ENCODE data around the gene OPN1MW3. TPM values are rescaled to one million over a fixed set of nuclear protein-coding genes. Genes with fewer than 3 reads are reported as not detected.
"Not testable (repeated sequence)": the region's sequence is repeated elsewhere in the genome, so short reads cannot be mapped to it uniquely, and the experiment has no call there.

The OPN1MW3 gene
- total RNA-seq, 1 donor from 2014 or later: not detected

DNA sequence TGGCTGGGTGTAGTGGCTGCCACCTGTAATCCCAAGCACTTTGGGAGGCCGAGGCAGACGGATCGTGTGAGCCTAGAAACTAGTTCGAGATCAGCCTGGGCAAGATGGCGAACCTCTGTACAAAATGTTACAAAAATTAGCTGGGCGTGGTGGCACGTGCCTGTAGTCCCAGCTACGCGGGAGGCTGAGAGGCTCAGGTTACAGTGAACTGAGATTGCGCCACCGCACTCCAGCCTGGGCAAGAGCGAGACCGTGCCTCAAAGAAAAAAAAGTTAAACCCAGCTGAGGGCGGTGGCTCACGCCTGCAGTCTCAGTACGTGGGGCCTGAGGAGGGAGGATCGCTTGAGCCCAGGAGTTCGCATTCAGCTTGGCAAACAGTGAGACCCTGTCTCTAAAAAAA lies 39.3 kb downstream of the OPN1MW3 start:
- no peaks in the 10 kb centered on the region for H3K27me3 ChIP-seq
- intact Hi-C loops (cut with DNase I): no loop called here
- H3K27ac ChIP-seq: no peak overlapping the region
- no peaks in the 10 kb centered on the region for H3K4me1 ChIP-seq
- H3K36me3 ChIP-seq: no peaks in the 10 kb centered on the region
- TF ChIP-seq, protein P1, sequence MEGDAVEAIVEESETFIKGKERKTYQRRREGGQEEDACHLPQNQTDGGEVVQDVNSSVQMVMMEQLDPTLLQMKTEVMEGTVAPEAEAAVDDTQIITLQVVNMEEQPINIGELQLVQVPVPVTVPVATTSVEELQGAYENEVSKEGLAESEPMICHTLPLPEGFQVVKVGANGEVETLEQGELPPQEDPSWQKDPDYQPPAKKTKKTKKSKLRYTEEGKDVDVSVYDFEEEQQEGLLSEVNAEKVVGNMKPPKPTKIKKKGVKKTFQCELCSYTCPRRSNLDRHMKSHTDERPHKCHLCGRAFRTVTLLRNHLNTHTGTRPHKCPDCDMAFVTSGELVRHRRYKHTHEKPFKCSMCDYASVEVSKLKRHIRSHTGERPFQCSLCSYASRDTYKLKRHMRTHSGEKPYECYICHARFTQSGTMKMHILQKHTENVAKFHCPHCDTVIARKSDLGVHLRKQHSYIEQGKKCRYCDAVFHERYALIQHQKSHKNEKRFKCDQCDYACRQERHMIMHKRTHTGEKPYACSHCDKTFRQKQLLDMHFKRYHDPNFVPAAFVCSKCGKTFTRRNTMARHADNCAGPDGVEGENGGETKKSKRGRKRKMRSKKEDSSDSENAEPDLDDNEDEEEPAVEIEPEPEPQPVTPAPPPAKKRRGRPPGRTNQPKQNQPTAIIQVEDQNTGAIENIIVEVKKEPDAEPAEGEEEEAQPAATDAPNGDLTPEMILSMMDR (IDR thresholded peaks at IDR 0.05): no peak
- TF ChIP-seq POLR2AphosphoS5 (IDR thresholded peaks at IDR 0.05; ENCODE audit: insufficient read depth in 1 of 2, low read depth in 1 of 2) (no peak), POLR2A (IDR thresholded peaks at IDR 0.05) (no peak)
- no peaks in the 10 kb centered on the region for H3K9me3 ChIP-seq
- DNase-seq (ENCODE audit: extremely low spot score in 2 of 2): no peak
- H3K4me3 ChIP-seq: no peak overlapping the region

DNA sequence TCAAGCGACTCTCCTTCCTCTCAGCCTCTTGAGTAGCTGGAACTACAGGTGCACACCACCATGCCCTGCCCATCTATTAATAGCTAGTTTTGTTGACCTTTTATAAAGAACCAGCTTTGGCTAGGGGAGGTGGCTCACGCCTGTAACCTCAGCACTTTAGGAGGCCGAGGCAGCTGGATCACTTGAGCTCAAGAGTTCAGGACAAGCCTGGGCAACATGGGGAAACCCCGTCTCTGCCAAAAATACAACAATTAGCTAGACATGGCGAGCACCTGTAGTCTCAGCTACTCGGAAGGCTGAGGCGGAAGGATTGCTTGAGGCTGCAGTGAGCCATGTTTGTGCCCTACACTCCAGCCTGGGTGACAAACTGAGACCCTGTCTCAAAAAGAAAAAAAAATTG lies 40.9 kb downstream of the OPN1MW3 start:
- intact Hi-C loops (cut with DNase I): no loop called here
- Histone ChIP-seq H3K27me3 (no peaks in the 10 kb centered on the region), H3K36me3 (no peaks in the 10 kb centered on the region), H3K9me3 (no peaks in the 10 kb centered on the region), H3K4me1 (no peaks in the 10 kb centered on the region), H3K4me3 (no peak overlapping the region), H3K27ac (no peak overlapping the region)
- no peak for DNase-seq (ENCODE audit: extremely low spot score in 2 of 2)
- TF ChIP-seq POLR2AphosphoS5 (IDR thresholded peaks at IDR 0.05; ENCODE audit: insufficient read depth in 1 of 2, low read depth in 1 of 2) (no peak), POLR2A (IDR thresholded peaks at IDR 0.05) (no peak)
- TF ChIP-seq, protein P1 (IDR thresholded peaks at IDR 0.05): no peak

DNA sequence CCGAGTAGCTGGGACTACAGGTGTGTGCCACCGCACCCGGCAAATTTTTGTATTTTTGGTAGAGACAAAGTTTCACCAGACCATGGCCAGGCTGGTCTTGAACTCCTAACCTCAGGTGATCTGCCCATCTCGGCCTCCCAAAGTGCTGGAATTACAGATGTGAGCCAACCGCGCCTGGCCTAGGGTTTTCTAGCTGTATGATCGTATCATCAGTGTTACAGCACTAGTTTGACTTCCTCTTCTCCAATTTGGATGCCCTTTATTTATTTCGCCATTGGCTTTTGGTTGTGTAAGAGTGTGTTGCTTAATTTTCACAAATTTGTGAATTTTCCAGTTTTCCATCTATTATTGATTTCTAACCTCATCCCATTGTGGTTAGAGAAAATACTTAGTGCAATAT lies 43.4 kb downstream of the OPN1MW3 start:
- Histone ChIP-seq H3K36me3 (no peaks in the 10 kb centered on the region), H3K27me3 (no peaks in the 10 kb centered on the region), H3K4me1 (no peaks in the 10 kb centered on the region), H3K9me3 (no peaks in the 10 kb centered on the region), H3K4me3 (no peak overlapping the region), H3K27ac (no peak overlapping the region)
- no peak for DNase-seq (ENCODE audit: extremely low spot score in 2 of 2)
- TF ChIP-seq POLR2A (IDR thresholded peaks at IDR 0.05): no peak
- TF ChIP-seq, protein P1 (IDR thresholded peaks at IDR 0.05): no peak
- TF ChIP-seq POLR2AphosphoS5 (IDR thresholded peaks at IDR 0.05; ENCODE audit: insufficient read depth in 1 of 2, low read depth in 1 of 2): no peak
- intact Hi-C loops (cut with DNase I): no loop called here

DNA sequence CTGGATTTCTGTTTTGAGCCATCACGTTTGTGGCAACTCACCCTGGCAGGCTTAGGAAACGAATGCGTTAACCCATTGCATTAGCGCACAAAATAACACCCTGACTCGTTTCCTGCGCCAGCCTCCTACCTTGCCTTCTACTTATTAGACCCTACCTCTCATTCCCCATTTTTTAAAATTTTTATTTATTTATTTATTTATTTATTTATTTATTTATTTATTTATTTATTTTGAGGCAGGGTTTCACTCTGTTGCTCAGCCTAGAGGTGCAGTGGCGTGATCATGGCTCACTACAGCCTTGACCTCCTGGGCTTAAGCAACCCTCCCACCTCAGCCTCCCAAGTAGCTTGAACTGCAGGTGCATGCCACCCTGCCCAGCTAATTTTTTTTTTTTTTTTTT lies 45.6 kb downstream of the OPN1MW3 start:
- H3K4me1 ChIP-seq; H3K4me3 ChIP-seq; H3K27me3 ChIP-seq; H3K9me3 ChIP-seq; intact Hi-C loops (cut with DNase I); H3K36me3 ChIP-seq; DNase-seq (ENCODE audit: extremely low spot score in 2 of 2); H3K27ac ChIP-seq: not testable (repeated sequence)

DNA sequence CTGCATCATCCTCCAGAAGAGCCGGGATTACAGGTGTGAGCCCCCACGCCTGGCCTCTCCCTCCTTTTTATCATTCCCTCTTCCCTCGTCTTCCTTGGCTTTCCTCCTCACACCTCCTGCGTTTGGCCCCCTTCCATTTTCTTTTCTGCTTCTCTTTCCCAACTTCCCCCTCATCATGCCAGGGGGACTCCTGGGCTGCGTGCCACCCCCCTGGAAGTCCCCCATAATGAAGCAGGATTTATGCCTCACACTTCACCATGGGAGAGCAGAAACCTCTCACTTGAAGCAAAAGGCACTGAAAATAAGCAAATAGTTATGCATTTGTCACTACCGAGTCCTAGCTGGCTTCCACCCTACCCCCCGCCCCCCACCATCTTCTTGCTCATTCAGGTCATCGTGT lies 46.1 kb downstream of the OPN1MW3 start:
- no peaks in the 10 kb centered on the region for H3K27me3 ChIP-seq
- H3K4me3 ChIP-seq: no peak overlapping the region
- TF ChIP-seq, protein P1 (IDR thresholded peaks at IDR 0.05): no peak
- TF ChIP-seq POLR2A (IDR thresholded peaks at IDR 0.05): no peak
- no peak for TF ChIP-seq POLR2AphosphoS5 (IDR thresholded peaks at IDR 0.05; ENCODE audit: insufficient read depth in 1 of 2, low read depth in 1 of 2)
- no peak overlapping the region for H3K27ac ChIP-seq
- H3K9me3 ChIP-seq: no peaks in the 10 kb centered on the region
- no peaks in the 10 kb centered on the region for H3K36me3 ChIP-seq
- intact Hi-C loops (cut with DNase I): no loop called here
- no peaks in the 10 kb centered on the region for H3K4me1 ChIP-seq
- no peak for DNase-seq (ENCODE audit: extremely low spot score in 2 of 2)

DNA sequence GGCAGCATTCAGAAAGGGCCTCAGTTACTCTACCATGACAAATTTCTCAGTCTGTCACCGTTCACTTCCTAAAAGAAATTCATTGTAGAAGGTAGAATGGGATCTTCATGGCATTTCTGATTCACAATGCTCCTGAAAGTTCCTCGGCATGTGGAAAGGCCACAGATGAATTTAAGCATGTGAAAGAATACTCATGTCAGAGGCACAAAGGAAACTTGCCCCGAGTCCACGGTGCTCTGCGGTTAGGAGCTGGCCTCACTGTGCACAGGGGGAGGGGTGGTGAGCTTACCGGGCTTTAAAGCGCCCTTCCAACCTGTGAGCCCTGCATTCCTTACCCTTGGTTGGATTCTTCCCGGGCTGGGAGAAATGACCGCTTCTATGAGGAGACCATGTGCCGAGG lies 47.5 kb downstream of the OPN1MW3 start:
- H3K27me3 ChIP-seq: no peaks in the 10 kb centered on the region
- DNase-seq (ENCODE audit: extremely low spot score in 2 of 2): no peak
- no peaks in the 10 kb centered on the region for H3K36me3 ChIP-seq

More for the DNA sequence above, 47.5 kb downstream of the OPN1MW3 start:
- intact Hi-C loops (cut with DNase I): no loop called here
- Histone ChIP-seq H3K4me1 (no peaks in the 10 kb centered on the region), H3K9me3 (no peaks in the 10 kb centered on the region), H3K27ac (no peak overlapping the region), H3K4me3 (no peak overlapping the region)
- TF ChIP-seq, protein P1 (IDR thresholded peaks at IDR 0.05): no peak
- TF ChIP-seq POLR2AphosphoS5 (IDR thresholded peaks at IDR 0.05; ENCODE audit: insufficient read depth in 1 of 2, low read depth in 1 of 2) (no peak), POLR2A (IDR thresholded peaks at IDR 0.05) (no peak)
